SK-N-SH (cell line): ENCODE results near the gene CIDEB. TPM values are rescaled to one million over a fixed set of nuclear protein-coding genes. Genes with fewer than 3 reads are reported as not detected.

Source experiments
- CTCF ChIA-PET: fragments of 300-600, 350-600 bp; formaldehyde crosslinking; extraction: SDS; loops from one replicate; lab custom pipeline; 2021; lab: Yijun Ruan, JAX
- POLR2A ChIA-PET: fragments of 350-600 bp; sonication (Branson Sonifier 250); formaldehyde crosslinking; extraction: SDS; loops from one replicate; lab custom pipeline; 2020; ENCODE audit warnings: antibody characterized with exemption, inconsistent platforms; lab: Yijun Ruan, JAX
- DNase-seq: peaks from one replicate; pipeline ENCODE4 v3.0.0; 2012
- H2AFZ ChIP-seq: fragments of 200-600 bp; sonication (generic); 2 replicates; pipeline ENCODE4 v1.8.1; 2016; ENCODE audit warnings: antibody characterized with exemption, mild to moderate bottlenecking, low read depth
- H3F3A ChIP-seq: fragments of 200-600 bp; sonication (generic); replicated peaks from 2 replicates; pipeline ENCODE3; 2016; ENCODE audit warnings: antibody characterized with exemption, mild to moderate bottlenecking; ENCODE audit not compliant: insufficient read depth
- H3K27ac ChIP-seq, 2 experiments: fragments of 200-500 bp in 1 of 2; fragments of 200-600 bp in 1 of 2; sonication (Bioruptor generic) in 1 of 2; sonication (generic), shearing (Covaris generic) in 1 of 2; 2 replicates each; pipeline versions ENCODE4 v1.5.1 to v1.6.1; 2014 to 2016; ENCODE audit warnings: low read depth in 2 of 2, inconsistent platforms in 1 of 2, low read length in 1 of 2, mild to moderate bottlenecking in 1 of 2, mixed read lengths in 1 of 2
- H3K27me3 ChIP-seq: fragments of 200-600 bp; sonication (generic), shearing (Covaris generic); 2 replicates; pipeline ENCODE4 v1.6.1; 2016; ENCODE audit warnings: mixed run types; ENCODE audit not compliant: insufficient read depth
- H3K36me3 ChIP-seq, 2 experiments: fragments of 200-500 bp in 1 of 2; fragments of 200-600 bp in 1 of 2; sonication (Bioruptor generic) in 1 of 2; sonication (generic) in 1 of 2; replicated peaks in 1 of 2; 2 replicates each; pipeline versions ENCODE3 to v1.5.1; 2014 to 2016; ENCODE audit warnings: low read length in 1 of 2, mild to moderate bottlenecking in 1 of 2; ENCODE audit not compliant: insufficient read depth in 2 of 2, control insufficient read depth in 1 of 2
- H3K4me1 ChIP-seq, 2 experiments: fragments of 200-500 bp in 1 of 2; fragments of 200-600 bp in 1 of 2; sonication (Bioruptor generic) in 1 of 2; sonication (generic), shearing (Covaris generic) in 1 of 2; 2 replicates each; pipeline versions ENCODE4 v1.5.1 to v1.6.1; 2014 to 2016; ENCODE audit warnings: low read depth in 1 of 2, low read length in 1 of 2, mixed run types in 1 of 2; ENCODE audit not compliant: insufficient read depth in 2 of 2, control insufficient read depth in 1 of 2
- H3K4me2 ChIP-seq: fragments of 200-600 bp; sonication (generic), shearing (Covaris generic); 2 replicates; pipeline ENCODE4 v1.6.1; 2017; ENCODE audit warnings: mixed run types
- H3K4me3 ChIP-seq, 2 experiments: fragments of 200-500 bp in 1 of 2; fragments of 200-600 bp in 1 of 2; sonication (Bioruptor generic) in 1 of 2; sonication (generic), shearing (Covaris generic) in 1 of 2; 2 replicates each; pipeline versions ENCODE4 v1.5.1 to v1.8.1; 2014 to 2016; ENCODE audit warnings: low read depth in 2 of 2, inconsistent platforms in 1 of 2, low read length in 1 of 2, mild to moderate bottlenecking in 1 of 2, mixed read lengths in 1 of 2, moderate library complexity in 1 of 2
- H3K79me2 ChIP-seq: fragments of 200-600 bp; sonication (generic); 2 replicates; pipeline ENCODE4 v1.8.1; 2017; ENCODE audit warnings: mild to moderate bottlenecking; ENCODE audit not compliant: insufficient read depth
- H3K9ac ChIP-seq: fragments of 200-600 bp; sonication (generic); 2 replicates; pipeline ENCODE4 v1.6.1; 2017; ENCODE audit warnings: mixed run types
- H3K9me2 ChIP-seq: fragments of 200-600 bp; sonication (generic); 2 replicates; pipeline ENCODE4 v1.6.1; 2017; ENCODE audit warnings: mixed run types
- H3K9me3 ChIP-seq: fragments of 200-600 bp; sonication (generic); 2 replicates; pipeline ENCODE4 v1.6.1; 2017; ENCODE audit warnings: mixed run types, mild to moderate bottlenecking, moderate library complexity
- H4K20me1 ChIP-seq: fragments of 200-600 bp; sonication (generic); 2 replicates; pipeline ENCODE4 v1.6.1; 2017; ENCODE audit warnings: mild to moderate bottlenecking, mixed run types; ENCODE audit not compliant: insufficient read depth
- CTCF ChIP-seq: fragments of 200-600 bp; sonication (generic); IDR thresholded peaks from 2 replicates; pipeline ENCODE4 v1.6.1; 2017; ENCODE audit warnings: antibody characterized with exemption, mild to moderate bottlenecking, moderate library complexity
- ELF1 ChIP-seq: IDR thresholded peaks from 2 replicates; pipeline ENCODE4 v1.4.0; 2012
- EP300 ChIP-seq, 2 experiments: IDR thresholded peaks; 2 replicates each; pipeline versions ENCODE4 v1.4.0 to v1.6.1; 2012; ENCODE audit warnings: borderline replicate concordance in 1 of 2, low read depth in 1 of 2, low read length in 1 of 2
- FOSL2 ChIP-seq: IDR thresholded peaks from 2 replicates; pipeline ENCODE4 v1.4.0; 2012; ENCODE audit warnings: low read depth, mild to moderate bottlenecking, moderate library complexity, borderline replicate concordance
- FOXJ3 ChIP-seq: sonication (generic); formaldehyde crosslinking; IDR thresholded peaks from 2 replicates; pipeline ENCODE4 v1.5.1; 2020; ENCODE audit warnings: mild to moderate bottlenecking, missing genetic modification reagents
- JUND ChIP-seq: IDR thresholded peaks from 2 replicates; pipeline ENCODE4 v1.4.0; 2012
- MAX ChIP-seq: IDR thresholded peaks from 2 replicates; pipeline ENCODE4 v1.4.0; 2012; ENCODE audit warnings: low read depth
- NFIC ChIP-seq: IDR thresholded peaks from 2 replicates; pipeline ENCODE4 v1.4.0; 2012; ENCODE audit warnings: borderline replicate concordance
- NRF1 ChIP-seq: IDR thresholded peaks from 2 replicates; pipeline ENCODE4 v1.6.1; 2012; ENCODE audit warnings: low read depth, mild to moderate bottlenecking, low read length
- RAD21 ChIP-seq: IDR thresholded peaks from 2 replicates; pipeline ENCODE4 v1.6.1; 2012; ENCODE audit warnings: mild to moderate bottlenecking, low read length
- RCOR1 ChIP-seq: fragments of 150-350 bp; IDR thresholded peaks from 2 replicates; pipeline ENCODE4 v1.6.1; 2017; ENCODE audit warnings: antibody characterized with exemption, low read length
- RXRA ChIP-seq: IDR thresholded peaks from 2 replicates; pipeline ENCODE4 v1.4.0; 2012; ENCODE audit warnings: low read depth, mild to moderate bottlenecking, borderline replicate concordance
- SMC3 ChIP-seq: IDR thresholded peaks from 2 replicates; pipeline ENCODE4 v1.6.1; 2012; ENCODE audit warnings: low read depth, low read length, improper control_type of control experiment
- TCF12 ChIP-seq: IDR thresholded peaks from 2 replicates; pipeline ENCODE4 v1.4.0; 2012
- TEAD4 ChIP-seq: IDR thresholded peaks from 2 replicates; pipeline ENCODE4 v1.4.0; 2012; ENCODE audit warnings: mild to moderate bottlenecking, borderline replicate concordance; ENCODE audit not compliant: insufficient read depth
- USF2 ChIP-seq: fragments of 150-350 bp; IDR thresholded peaks from 2 replicates; pipeline ENCODE4 v1.6.1; 2017; ENCODE audit warnings: antibody characterized with exemption, low read length, low read depth, borderline replicate concordance
- YY1 ChIP-seq: IDR thresholded peaks from 2 replicates; pipeline ENCODE4 v1.4.0; 2012; ENCODE audit warnings: low read depth, mild to moderate bottlenecking
- WGBS: methylation state at CpG from one replicate; pipeline ENCODE4 v1.1.6; 2017; ENCODE audit warnings: low lambda C conversion rate; 5-methylcytosine and 5-hydroxymethylcytosine counted together
- polyA plus RNA-seq, 3 experiments: library from polyadenylated mRNA; depleted of rRNA; stranded (reverse); fragments of >200 nt; gene quantifications; 2 replicates each; pipeline ENCODE4 v1.2.3, GENCODE V29; 2012

CIDEB gene
- polyA plus RNA-seq, 1 of the 3 experiments (the other 2 are of a cell fraction): 0.05 TPM

- ChIA-PET CTCF (interaction anchor here (0.7 to 3.9 kb wide), 4 partner anchors 9 to 43 kb away, joined by 3 to 15 read pairs (median 3); partner anchors contain the start of genes MDP1, RABGGTA and TINF2), POLR2A (no interaction called here)
- Histone ChIP-seq H3K79me2 (no peaks in the 10 kb centered on the region), H3K27me3 (no peaks in the 10 kb centered on the region), H3K4me1 (peaks cover 0 to 3% of the 10 kb centered on the region in 2 experiments; a peak in 1 of 4 replicates), H3K4me3 (no peak overlapping the region), H3K9me2 (no peaks in the 10 kb centered on the region), H3K27ac (no peak overlapping the region), H3K4me2 (no peak overlapping the region), H3K36me3 (peaks cover 0 to 3% of the 10 kb centered on the region in 2 experiments), H4K20me1 (no peaks in the 10 kb centered on the region), H3F3A (peaks cover 5% of the 10 kb centered on the region), H3K9me3 (no peaks in the 10 kb centered on the region), H3K9ac (no peak overlapping the region), H2AFZ (no peak overlapping the region)
- TF ChIP-seq NFIC (peak; percentile 42), ELF1 (no peak), CTCF (no peak), MAX (no peak), RXRA (no peak), USF2 (no peak), JUND (no peak), EP300 (IDR thresholded peaks at IDR 0.05; ENCODE audit: borderline replicate concordance in 1 of 2, low read depth in 1 of 2, low read length in 1 of 2) (no peak)
- DNase-seq: no peak
- 87% methylated on average over 13 of the region's 16 CpGs for WGBS
These were observed 48.3 kb downstream of the CIDEB start for GRCh38 chr14:24259282-24260025.

- peaks cover 0 to 3% of the 10 kb centered on the region in 2 experiments for H3K36me3 ChIP-seq
- no peak overlapping the region for H3K27ac ChIP-seq
- no peaks in the 10 kb centered on the region for H3K9me3 ChIP-seq
- no peak overlapping the region for H3K4me2 ChIP-seq
- no peak overlapping the region for H3K4me3 ChIP-seq
- H3K27me3 ChIP-seq: no peaks in the 10 kb centered on the region
- H3K4me1 ChIP-seq: peaks cover 0 to 3% of the 10 kb centered on the region in 2 experiments; a peak in 1 of 4 replicates
- ChIA-PET CTCF (interaction anchor here (0.6 to 4.0 kb wide), 6 partner anchors 10 to 265 kb away, joined by 3 to 15 read pairs (median 4); partner anchors contain the start of genes CIDEB, MDP1 and TINF2), POLR2A (no interaction called here)
- no peak overlapping the region for H2AFZ ChIP-seq
- no peak for TF ChIP-seq SMC3
- TF ChIP-seq MAX: no peak
- no peak for TF ChIP-seq NFIC
- no peak for TF ChIP-seq TEAD4
- no peak for TF ChIP-seq RCOR1
- TF ChIP-seq FOSL2: no peak
- no peak for TF ChIP-seq FOXJ3
- TF ChIP-seq RAD21: no peak
- no peak for TF ChIP-seq EP300 (IDR thresholded peaks at IDR 0.05; ENCODE audit: borderline replicate concordance in 1 of 2, low read depth in 1 of 2, low read length in 1 of 2)
- TF ChIP-seq NRF1: no peak
- no peak for TF ChIP-seq YY1
- TF ChIP-seq TCF12: no peak
- no peaks in the 10 kb centered on the region for H3K79me2 ChIP-seq
- DNase-seq: no peak
- no peaks in the 10 kb centered on the region for H4K20me1 ChIP-seq
- no peaks in the 10 kb centered on the region for H3K9me2 ChIP-seq
- no peak overlapping the region for H3K9ac ChIP-seq
- 93% methylated on average over 18 of the region's 18 CpGs for WGBS
- H3F3A ChIP-seq: peaks cover 5% of the 10 kb centered on the region
These were observed 49.1 kb downstream of the CIDEB start for GRCh38 chr14:24258548-24259265.
